ENCODE measurements around the gene YIPF5.
A peak's percentile ranks its signal among the peaks of the same experiment; 100 is the strongest.

YIPF5 gene

DNA sequence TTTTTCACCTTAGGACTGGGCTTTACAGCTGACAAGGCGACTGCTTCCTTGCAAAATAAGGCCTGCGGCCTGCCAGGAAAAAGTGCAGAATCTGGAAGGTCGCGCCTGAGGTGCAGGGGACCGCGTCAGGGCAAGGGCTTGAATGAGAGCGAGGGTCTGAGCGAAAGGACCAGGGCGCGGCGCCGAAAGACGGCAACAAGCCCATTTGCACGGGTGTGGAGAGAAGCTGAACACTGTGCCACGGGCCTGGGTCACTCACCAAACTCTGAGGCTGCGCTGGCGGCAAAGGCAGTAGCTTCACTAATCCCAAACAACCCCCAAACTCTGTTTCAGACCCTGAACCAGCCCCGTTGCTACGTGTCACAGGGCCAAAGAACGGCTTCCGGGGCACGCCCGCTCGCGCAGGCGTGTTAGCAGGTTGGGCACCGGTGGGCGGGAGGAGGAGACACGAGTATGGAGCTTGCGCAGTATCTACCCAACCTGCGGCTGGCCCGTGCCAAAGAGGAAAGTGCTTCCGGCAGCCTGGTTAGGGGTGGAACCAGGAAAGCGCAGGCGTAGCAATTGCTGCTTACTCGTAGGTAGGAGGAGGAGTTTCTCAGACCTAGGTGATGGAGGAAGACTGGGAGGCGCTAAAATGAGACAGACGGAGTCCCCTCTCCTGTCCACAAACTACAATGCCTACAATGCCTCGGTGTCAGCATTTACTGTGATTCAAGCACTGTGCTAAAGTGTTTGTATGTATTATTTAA, at the start of gene YIPF5, which contains the start of gene KCTD16:
Gene YIPF5, minus strand, starts transcription at position 384 of the 749 bp plus-strand sequence. CDS start 704 bp downstream, outside the sequence.
Gene KCTD16, plus strand, starts transcription at position 598 of the 749 bp plus-strand sequence.
- H3K4me1 Mint-ChIP-seq: peaks cover 52% of the 10 kb centered on the region

DNA sequence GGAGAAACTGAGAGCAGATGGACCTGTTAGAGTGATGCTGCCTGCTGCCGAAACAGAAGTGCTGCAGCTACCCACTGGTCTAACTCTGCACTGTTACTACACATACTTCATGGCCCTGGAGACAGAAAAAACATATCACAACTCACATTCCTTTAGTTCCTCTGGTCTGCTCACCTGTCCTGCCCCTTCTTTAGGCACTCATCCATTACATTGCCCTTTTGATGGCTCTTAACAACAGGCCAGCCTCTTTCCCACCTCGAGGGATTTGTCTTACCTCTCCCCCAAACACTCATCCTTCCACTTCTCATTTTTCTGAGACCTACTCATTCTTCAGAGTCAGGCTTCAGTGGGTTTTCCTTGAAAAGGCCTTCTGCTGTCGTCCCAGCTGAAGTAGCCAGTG, 49.4 kb upstream of the YIPF5 start:
- no peak overlapping the region for H3K4me3 Mint-ChIP-seq
- H3K27me3 Mint-ChIP-seq: peaks cover 12% of the 10 kb centered on the region
- no peaks in the 10 kb centered on the region for H3K9me3 Mint-ChIP-seq

More for the DNA sequence above, at the start of gene YIPF5, which contains the start of gene KCTD16:
- peak within 1 kb of the TSS; percentile 91 for H3K27ac Mint-ChIP-seq
- peak within 1 kb of the TSS; percentile 100 for H3K4me3 Mint-ChIP-seq
- H3K27me3 Mint-ChIP-seq: no peaks in the 10 kb centered on the region
- H3K9me3 Mint-ChIP-seq: no peaks in the 10 kb centered on the region
- peaks cover 8% of the 10 kb centered on the region for H3K36me3 Mint-ChIP-seq

DNA sequence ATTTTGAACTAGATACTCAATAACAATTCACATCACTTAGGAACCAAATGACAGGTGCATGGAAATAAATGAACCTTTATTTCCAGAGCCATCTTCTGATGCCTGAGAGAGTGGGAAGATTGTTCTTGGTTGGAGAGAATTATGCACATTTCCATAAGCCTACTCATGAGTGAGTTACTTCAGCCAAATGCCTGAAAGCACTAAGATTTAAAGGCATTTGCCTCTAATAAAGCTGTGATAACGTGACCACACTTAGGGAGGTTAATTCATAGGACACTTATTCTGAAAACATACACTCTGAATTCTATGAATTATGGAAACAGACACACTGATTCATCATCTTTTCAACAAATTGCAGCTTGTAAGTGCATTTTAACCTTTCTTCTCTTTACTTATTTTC, 40.2 kb upstream of the YIPF5 start:
- H3K9me3 Mint-ChIP-seq: no peaks in the 10 kb centered on the region
- peaks cover 30% of the 10 kb centered on the region for H3K27me3 Mint-ChIP-seq
- peaks cover under 1% of the 10 kb centered on the region for H3K4me1 Mint-ChIP-seq
- H3K36me3 Mint-ChIP-seq: no peaks in the 10 kb centered on the region
- no peak overlapping the region for H3K4me3 Mint-ChIP-seq
- H3K27ac Mint-ChIP-seq: no peak overlapping the region

More for the DNA sequence above, 49.4 kb upstream of the YIPF5 start:
- Mint-ChIP-seq H3K36me3 (no peaks in the 10 kb centered on the region), H3K27ac (no peak overlapping the region), H3K4me1 (no peaks in the 10 kb centered on the region)

DNA sequence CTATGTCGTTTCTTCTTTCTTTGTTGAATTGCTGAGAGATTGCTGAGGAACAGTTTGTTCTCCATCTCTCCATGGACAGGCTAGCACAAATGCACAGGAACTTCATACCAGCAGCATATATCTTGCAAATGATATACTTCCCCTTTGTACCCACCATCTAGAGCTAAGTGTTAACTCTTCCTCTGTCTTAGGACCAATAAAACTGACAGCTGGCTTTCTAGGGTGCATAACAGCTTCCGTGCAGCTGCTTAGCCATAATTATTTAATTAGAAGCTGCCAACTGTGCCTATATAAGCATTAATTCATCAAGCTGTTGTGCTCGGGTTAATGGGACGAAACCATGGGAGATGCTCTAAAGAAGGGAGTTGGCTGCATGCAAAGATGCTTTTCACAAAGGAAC, 38.9 kb upstream of the YIPF5 start:
- Mint-ChIP-seq H3K9me3 (no peaks in the 10 kb centered on the region), H3K4me1 (peaks cover 5% of the 10 kb centered on the region), H3K36me3 (no peaks in the 10 kb centered on the region), H3K27me3 (peaks cover 33% of the 10 kb centered on the region), H3K4me3 (no peak overlapping the region), H3K27ac (no peak overlapping the region)

DNA sequence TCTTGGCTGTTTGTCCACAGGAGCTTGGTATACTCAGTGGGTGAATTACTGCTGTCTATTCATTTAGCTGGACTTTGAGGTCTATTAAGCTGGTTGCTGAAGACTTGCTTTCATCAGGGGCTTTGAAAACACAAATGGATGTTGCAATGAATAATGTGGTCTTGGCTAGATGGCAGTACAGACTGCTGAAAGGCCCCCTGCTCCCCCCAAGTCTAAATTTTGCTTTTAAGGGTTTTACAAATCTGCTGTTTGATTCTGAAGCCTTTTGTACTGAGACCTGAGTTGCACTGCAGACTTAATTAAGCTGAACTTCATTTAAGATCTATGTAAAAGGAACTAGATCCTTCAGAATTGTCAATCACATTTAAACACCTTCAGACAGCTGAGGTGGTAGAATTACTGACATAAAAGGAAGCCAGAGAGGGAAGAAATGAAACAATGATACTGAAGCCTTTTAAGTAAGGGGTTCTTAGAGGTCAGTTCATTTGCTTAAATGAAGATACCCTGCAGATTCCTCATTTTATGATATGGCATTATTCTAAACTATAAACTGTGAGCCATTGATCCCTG, 37.5 kb upstream of the YIPF5 start:
- no peaks in the 10 kb centered on the region for H3K9me3 Mint-ChIP-seq
- H3K27ac Mint-ChIP-seq: no peak overlapping the region
- H3K4me1 Mint-ChIP-seq: peaks cover 5% of the 10 kb centered on the region
- no peaks in the 10 kb centered on the region for H3K36me3 Mint-ChIP-seq
- no peak overlapping the region for H3K4me3 Mint-ChIP-seq
- peaks cover 36% of the 10 kb centered on the region for H3K27me3 Mint-ChIP-seq

DNA sequence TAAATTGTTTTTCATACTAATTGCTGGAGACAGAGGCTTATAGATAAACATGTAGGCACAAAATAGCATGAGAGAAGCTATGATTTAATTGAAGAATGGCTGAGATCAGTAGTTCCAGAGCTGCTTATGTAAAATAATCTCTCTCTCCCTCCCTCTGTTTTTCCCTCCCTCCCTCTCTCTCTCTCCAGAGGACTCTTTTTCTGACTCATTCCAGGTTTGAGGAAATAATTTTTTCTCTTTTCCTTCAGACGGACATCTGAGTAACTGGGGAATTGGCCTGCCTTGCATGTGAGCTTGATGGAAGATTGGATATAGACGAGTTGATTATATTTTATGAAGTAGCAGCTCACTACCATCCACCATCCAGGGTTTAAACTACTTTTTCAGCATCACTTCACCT, 35.7 kb upstream of the YIPF5 start:
- Mint-ChIP-seq H3K4me3 (no peak overlapping the region), H3K36me3 (no peaks in the 10 kb centered on the region), H3K27me3 (peaks cover 37% of the 10 kb centered on the region), H3K4me1 (peaks cover 5% of the 10 kb centered on the region), H3K27ac (no peak overlapping the region), H3K9me3 (no peaks in the 10 kb centered on the region)

DNA sequence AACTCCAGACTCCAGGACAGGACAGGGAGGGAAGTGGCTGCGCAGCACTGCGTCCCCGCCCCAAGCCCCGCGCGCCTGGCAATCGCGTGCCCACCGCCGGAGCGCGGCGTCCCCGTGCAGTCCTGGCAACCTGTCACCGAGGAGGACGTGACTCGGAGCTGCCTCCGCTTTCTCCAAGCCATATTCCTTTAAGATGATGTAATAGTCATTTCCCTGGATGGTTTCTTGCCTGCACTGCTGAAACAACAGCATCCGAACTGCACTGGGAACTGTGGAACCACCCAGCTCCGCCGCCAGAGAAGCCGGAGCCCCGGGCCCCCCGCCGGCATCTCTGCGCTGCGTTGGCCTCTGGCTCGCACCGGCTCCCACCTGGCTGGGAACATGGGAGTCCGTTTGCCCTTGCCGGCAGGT, 34.7 kb upstream of the YIPF5 start:
- Mint-ChIP-seq H3K27me3 (peaks cover 37% of the 10 kb centered on the region), H3K27ac (no peak overlapping the region), H3K4me3 (no peak overlapping the region), H3K36me3 (no peaks in the 10 kb centered on the region), H3K9me3 (no peaks in the 10 kb centered on the region), H3K4me1 (peaks cover 5% of the 10 kb centered on the region)

DNA sequence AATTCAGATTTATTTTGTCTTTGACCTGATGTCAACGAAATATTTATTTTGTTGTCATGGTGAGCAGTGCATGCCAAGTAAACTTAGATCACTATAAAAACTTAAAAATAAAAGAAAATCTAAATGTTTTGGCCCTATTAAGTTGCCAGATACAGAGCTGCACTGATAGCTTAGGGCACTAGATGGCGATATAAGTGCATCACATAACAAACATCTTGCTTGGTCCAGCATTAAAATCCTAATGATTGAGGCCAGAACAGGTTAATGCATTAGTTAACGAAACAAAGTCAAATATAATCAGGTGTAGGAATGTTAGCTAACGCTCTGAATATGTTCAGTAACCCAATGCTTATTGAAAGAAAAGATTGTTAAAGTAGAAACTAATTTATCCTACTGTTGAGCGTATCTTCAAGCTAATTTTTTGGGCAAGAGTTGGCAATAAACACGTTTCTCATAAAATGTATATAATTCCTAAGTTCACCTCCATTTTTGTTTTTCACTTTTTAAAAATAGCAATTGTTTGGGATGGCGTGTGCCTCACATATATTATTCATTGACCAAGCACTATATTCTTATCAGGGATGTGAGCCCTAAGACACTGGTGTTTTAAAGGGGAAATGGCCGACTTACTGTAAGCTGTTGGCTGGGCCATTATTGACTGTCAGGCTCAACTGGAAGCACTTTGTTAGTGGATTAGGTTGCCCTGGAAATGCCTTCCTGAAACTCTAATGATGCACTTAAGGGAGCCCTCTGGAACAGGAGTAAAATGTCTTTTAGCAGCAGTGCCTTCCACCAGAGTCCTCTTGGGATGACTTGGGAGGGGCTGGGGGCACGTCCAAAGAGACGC, 33.5 kb upstream of the YIPF5 start:
- H3K4me3 Mint-ChIP-seq: no peak overlapping the region
- H3K36me3 Mint-ChIP-seq: no peaks in the 10 kb centered on the region
- peaks cover 36% of the 10 kb centered on the region for H3K27me3 Mint-ChIP-seq
- H3K27ac Mint-ChIP-seq: no peak overlapping the region
- H3K4me1 Mint-ChIP-seq: peaks cover 5% of the 10 kb centered on the region
- H3K9me3 Mint-ChIP-seq: no peaks in the 10 kb centered on the region

DNA sequence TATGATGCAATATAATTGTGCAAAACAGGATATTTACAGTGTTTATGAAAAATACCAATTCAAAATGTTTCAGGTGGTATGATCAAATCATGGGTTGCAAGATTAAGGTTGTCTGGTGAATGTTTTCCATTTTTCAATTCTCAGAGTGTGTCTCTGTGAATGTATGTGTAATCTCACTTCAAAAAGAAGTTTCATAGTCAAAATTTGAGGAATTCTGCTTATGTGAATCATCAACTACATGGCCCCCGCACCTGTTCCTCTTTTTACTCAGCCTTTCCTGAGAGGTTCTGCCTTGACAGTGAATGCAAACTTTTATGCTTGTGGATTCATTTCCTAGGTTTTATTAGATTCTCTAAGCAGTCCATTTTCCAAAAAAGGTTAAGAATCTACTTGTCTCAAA, 32.3 kb upstream of the YIPF5 start:
- Mint-ChIP-seq H3K27ac (no peak overlapping the region), H3K9me3 (no peaks in the 10 kb centered on the region), H3K4me1 (peaks cover 5% of the 10 kb centered on the region), H3K36me3 (no peaks in the 10 kb centered on the region), H3K4me3 (no peak overlapping the region), H3K27me3 (peaks cover 32% of the 10 kb centered on the region)

DNA sequence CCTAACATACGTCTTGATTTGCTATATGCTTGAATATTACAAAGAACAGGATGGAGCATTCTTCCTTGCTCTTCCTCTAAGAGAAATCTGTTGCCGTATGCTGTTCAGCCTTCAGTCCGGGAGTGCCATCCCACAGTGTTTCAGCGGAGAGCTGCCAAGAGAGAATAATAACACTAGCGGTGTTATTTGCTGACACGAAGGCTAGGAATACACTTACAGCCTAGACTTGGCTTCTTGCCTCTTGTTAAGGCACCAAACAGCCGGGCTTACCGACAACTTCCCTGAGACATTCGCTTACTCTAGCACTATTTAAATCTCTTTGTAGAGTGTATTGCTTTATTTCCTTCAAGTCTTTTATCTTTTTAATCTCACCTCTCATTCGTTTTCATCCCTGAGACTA, 31.6 kb upstream of the YIPF5 start:
- Mint-ChIP-seq H3K4me1 (peaks cover 5% of the 10 kb centered on the region), H3K27me3 (peaks cover 27% of the 10 kb centered on the region), H3K4me3 (no peak overlapping the region), H3K27ac (no peak overlapping the region), H3K9me3 (no peaks in the 10 kb centered on the region), H3K36me3 (no peaks in the 10 kb centered on the region)

DNA sequence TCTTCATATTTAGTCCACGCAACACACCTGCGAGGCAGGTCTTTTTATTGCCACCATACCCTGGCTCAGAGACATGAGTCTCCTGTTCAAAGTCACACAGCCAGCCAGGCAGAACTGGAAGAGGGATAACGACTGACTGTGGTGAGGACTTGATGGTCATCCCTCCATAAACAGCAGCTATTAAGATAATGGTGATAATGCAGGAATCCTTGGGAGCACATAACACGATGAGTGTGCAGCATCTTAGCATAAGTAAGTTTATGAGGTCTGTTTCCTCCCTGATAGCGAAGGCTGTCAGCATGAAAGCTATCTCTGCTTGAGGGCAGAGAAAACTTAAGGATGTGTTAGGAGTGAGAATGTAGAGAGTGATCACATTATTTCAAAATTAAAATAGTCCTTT, 31.1 kb upstream of the YIPF5 start:
- Mint-ChIP-seq H3K4me1 (peaks cover 5% of the 10 kb centered on the region), H3K9me3 (no peaks in the 10 kb centered on the region), H3K36me3 (no peaks in the 10 kb centered on the region), H3K4me3 (no peak overlapping the region), H3K27me3 (peaks cover 23% of the 10 kb centered on the region), H3K27ac (no peak overlapping the region)

DNA sequence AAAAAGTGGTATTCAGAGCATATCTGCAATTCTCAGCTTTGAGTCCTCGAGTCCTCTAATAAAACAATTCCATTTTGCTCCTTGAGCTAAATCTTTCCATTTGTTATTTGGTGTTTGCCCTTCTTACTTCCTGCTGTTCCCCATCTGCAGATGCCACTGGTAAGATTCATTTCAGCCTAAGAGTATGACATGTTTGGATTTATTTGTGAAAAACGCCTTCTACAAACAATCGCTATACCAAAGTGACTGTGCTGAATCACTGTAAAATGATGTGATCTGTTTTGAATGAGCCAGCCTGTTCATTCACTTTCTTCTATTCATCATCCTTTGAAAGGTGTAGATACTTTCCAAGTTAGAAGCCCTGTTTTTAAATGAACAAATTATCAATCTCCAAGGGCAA, 27.9 kb upstream of the YIPF5 start:
- no peak overlapping the region for H3K4me3 Mint-ChIP-seq
- no peaks in the 10 kb centered on the region for H3K9me3 Mint-ChIP-seq
- H3K36me3 Mint-ChIP-seq: no peaks in the 10 kb centered on the region
- H3K27ac Mint-ChIP-seq: no peak overlapping the region
- H3K27me3 Mint-ChIP-seq: peaks cover 4% of the 10 kb centered on the region
- no peaks in the 10 kb centered on the region for H3K4me1 Mint-ChIP-seq

DNA sequence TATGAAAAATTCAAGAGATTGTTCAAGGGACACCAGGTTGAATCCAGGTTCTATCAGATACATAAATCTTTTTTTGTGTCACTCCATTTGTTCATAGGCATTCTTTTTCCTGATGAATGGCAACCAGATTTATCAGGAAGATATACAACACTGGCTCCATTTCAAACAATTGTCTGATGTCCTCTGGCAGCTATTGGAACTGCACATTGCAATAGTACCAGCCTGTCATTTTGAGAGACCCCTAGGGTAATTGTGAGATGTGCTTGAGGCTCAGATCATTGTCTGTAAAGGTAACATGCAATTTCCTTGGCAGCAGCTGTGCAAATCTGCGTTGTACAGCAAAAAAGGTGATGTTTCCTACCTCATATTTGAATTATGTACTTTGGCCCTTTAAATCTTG, 26.2 kb upstream of the YIPF5 start:
- H3K27ac Mint-ChIP-seq: no peak overlapping the region
- H3K36me3 Mint-ChIP-seq: no peaks in the 10 kb centered on the region
- H3K27me3 Mint-ChIP-seq: peaks cover 4% of the 10 kb centered on the region
- no peak overlapping the region for H3K4me3 Mint-ChIP-seq
- H3K9me3 Mint-ChIP-seq: no peaks in the 10 kb centered on the region
- no peaks in the 10 kb centered on the region for H3K4me1 Mint-ChIP-seq

DNA sequence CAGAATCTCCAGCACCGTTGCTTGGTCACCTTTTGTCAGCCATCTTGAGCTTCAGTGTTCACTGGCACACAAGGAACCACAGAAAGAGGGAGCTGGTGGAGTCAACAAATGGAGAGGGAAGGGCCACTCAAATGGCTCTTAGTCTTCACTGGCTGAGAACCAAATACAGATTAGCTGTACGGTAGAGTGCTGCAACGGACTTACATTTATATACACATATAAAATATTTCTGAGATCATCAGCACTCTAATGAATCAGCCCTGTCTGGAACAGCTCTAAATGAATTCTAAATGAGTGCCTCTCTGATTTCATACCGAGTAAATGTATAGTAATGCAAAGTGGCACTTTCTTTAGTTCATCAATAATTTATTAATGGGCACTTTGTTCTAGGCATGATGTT, 25.0 kb upstream of the YIPF5 start:
- no peaks in the 10 kb centered on the region for H3K27me3 Mint-ChIP-seq
- H3K27ac Mint-ChIP-seq: no peak overlapping the region
- no peaks in the 10 kb centered on the region for H3K36me3 Mint-ChIP-seq
- no peaks in the 10 kb centered on the region for H3K9me3 Mint-ChIP-seq
- H3K4me3 Mint-ChIP-seq: no peak overlapping the region
- no peaks in the 10 kb centered on the region for H3K4me1 Mint-ChIP-seq

DNA sequence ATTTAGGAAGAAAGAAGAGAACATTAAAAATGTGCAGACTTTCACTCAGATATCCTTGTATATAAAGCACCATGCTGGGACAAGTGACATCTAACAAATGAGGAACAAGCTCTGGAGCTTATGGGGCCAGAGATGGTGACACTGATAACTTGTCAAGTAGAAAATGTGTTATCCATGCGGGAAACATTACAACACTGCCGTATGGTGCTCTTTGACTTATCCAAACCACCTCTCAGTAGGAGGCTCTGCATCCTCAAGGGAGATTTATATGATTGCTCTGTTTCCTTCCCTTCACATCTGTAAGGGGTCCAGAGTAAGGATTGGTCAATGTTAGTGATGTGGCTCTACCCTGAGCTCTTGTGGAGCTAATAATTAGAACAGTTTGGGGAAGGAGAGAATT, 23.7 kb upstream of the YIPF5 start:
- H3K9me3 Mint-ChIP-seq: no peaks in the 10 kb centered on the region
- peak overlapping the region; percentile 10 for H3K27ac Mint-ChIP-seq
- no peak overlapping the region for H3K4me3 Mint-ChIP-seq
- H3K27me3 Mint-ChIP-seq: no peaks in the 10 kb centered on the region
- no peaks in the 10 kb centered on the region for H3K4me1 Mint-ChIP-seq
- no peaks in the 10 kb centered on the region for H3K36me3 Mint-ChIP-seq

DNA sequence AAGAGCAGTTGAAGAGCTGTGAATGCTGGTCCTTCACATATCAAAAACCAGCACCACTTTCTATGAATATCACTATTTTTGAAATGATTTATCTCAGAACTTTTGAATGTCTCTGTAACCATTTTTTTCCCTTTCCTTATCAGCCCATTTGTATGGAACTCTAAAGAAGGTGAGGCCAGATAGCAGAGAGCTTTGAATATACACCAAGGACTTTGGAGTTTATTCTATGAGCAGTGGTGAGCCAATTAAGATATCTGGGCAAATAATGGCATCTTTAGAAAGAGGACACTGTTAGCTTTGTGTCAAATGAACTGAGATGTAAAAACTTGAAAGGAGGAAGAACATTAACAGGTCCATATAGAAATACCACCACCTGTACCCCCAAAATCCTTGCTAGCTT, 22.2 kb upstream of the YIPF5 start:
- Mint-ChIP-seq H3K36me3 (no peaks in the 10 kb centered on the region), H3K27ac (no peak overlapping the region), H3K4me1 (peaks cover 14% of the 10 kb centered on the region), H3K4me3 (no peak overlapping the region), H3K27me3 (no peaks in the 10 kb centered on the region), H3K9me3 (no peaks in the 10 kb centered on the region)
